Measurements from ENCODE around the gene ZNF202. TPM values are rescaled to one million over a fixed set of nuclear protein-coding genes. Genes with fewer than 3 reads are reported as not detected.
"Not testable (repeated sequence)": the region's sequence is repeated elsewhere in the genome, so short reads cannot be mapped to it uniquely, and the experiment has no call there.

Gene ZNF202
- total RNA-seq, 1 donor from 2014 or later: 10.6 TPM

- intact Hi-C loops (cut with DNase I): no loop called here
- H3K27me3 ChIP-seq (ENCODE audit: low read depth): no peaks in the 10 kb centered on the region
- no peaks in the 10 kb centered on the region for H3K36me3 ChIP-seq
- no peaks in the 10 kb centered on the region for H3K9me3 ChIP-seq
- DNase-seq (no peak), ATAC-seq (no peak)
- H3K4me3 ChIP-seq: no peak overlapping the region
- no peaks in the 10 kb centered on the region for H3K4me1 ChIP-seq
- no peak overlapping the region for H3K27ac ChIP-seq
- no peak for TF ChIP-seq CTCF (IDR thresholded peaks at IDR 0.05)
These were observed 23.0 kb downstream of the ZNF202 start for GRCh38 chr11:123718469-123718868.

GRCh38 chr11:123718063-123718462 is 23.4 kb downstream of the ZNF202 start:
- no peak for TF ChIP-seq CTCF (IDR thresholded peaks at IDR 0.05)
- Histone ChIP-seq H3K4me3 (no peak overlapping the region), H3K27ac (no peak overlapping the region), H3K36me3 (no peaks in the 10 kb centered on the region), H3K9me3 (no peaks in the 10 kb centered on the region), H3K27me3 (ENCODE audit: low read depth) (no peaks in the 10 kb centered on the region), H3K4me1 (no peaks in the 10 kb centered on the region)
- no peak for DNase-seq
- intact Hi-C loops (cut with DNase I): no loop called here
- no peak for ATAC-seq

- H3K27me3 ChIP-seq (ENCODE audit: low read depth); ATAC-seq; H3K27ac ChIP-seq; H3K36me3 ChIP-seq; H3K9me3 ChIP-seq; DNase-seq; intact Hi-C loops (cut with DNase I); H3K4me1 ChIP-seq; H3K4me3 ChIP-seq: not testable (repeated sequence)
These were observed 28.8 kb downstream of the ZNF202 start for GRCh38 chr11:123712627-123713026.

- Histone ChIP-seq H3K27ac (no peak overlapping the region), H3K27me3 (ENCODE audit: low read depth) (peaks cover 10% of the 10 kb centered on the region), H3K36me3 (no peaks in the 10 kb centered on the region), H3K4me3 (no peak overlapping the region), H3K4me1 (no peaks in the 10 kb centered on the region), H3K9me3 (no peaks in the 10 kb centered on the region)
- peak; percentile 68 for TF ChIP-seq CTCF (IDR thresholded peaks at IDR 0.05)
- no peak for DNase-seq
- intact Hi-C loops (cut with DNase I): no loop called here
- peak in 1 of 2 donors; percentile 55 for ATAC-seq
These were observed 33.8 kb downstream of the ZNF202 start for GRCh38 chr11:123707606-123708205.

GRCh38 chr11:123707206-123707605 is 34.3 kb downstream of the ZNF202 start:
- H3K4me1 ChIP-seq: no peaks in the 10 kb centered on the region
- ATAC-seq (no peak), DNase-seq (no peak)
- H3K9me3 ChIP-seq: no peaks in the 10 kb centered on the region
- no peaks in the 10 kb centered on the region for H3K36me3 ChIP-seq
- no peak for TF ChIP-seq CTCF (IDR thresholded peaks at IDR 0.05)
- no peak overlapping the region for H3K27ac ChIP-seq
- intact Hi-C loops (cut with DNase I): no loop called here
- H3K4me3 ChIP-seq: no peak overlapping the region
- H3K27me3 ChIP-seq (ENCODE audit: low read depth): peaks cover 10% of the 10 kb centered on the region

- Histone ChIP-seq H3K27ac (no peak overlapping the region), H3K4me3 (no peak overlapping the region), H3K27me3 (ENCODE audit: low read depth) (peaks cover 10% of the 10 kb centered on the region), H3K4me1 (no peaks in the 10 kb centered on the region), H3K36me3 (no peaks in the 10 kb centered on the region), H3K9me3 (no peaks in the 10 kb centered on the region)
- no peak for TF ChIP-seq CTCF (IDR thresholded peaks at IDR 0.05)
- ATAC-seq (no peak), DNase-seq (no peak)
- intact Hi-C loops (cut with DNase I): no loop called here
These were observed 37.1 kb downstream of the ZNF202 start for GRCh38 chr11:123704341-123704740.
